MM.1S (cell line): ENCODE results near the gene NOXA1.

Experiments
- EZH2 ChIP-seq: fragments of 300-600 bp; sonication (generic); optimal IDR thresholded peaks from 2 replicates; pipeline ENCODE3; 2017; ENCODE audit warnings: low read depth, mild to moderate bottlenecking, antibody characterized with exemption, low read length, mixed read lengths
- EZH2phosphoT487 ChIP-seq: fragments of 300-600 bp; sonication (generic); IDR thresholded peaks from 2 replicates; pipeline ENCODE4 v1.6.1; 2018; ENCODE audit warnings: antibody characterized with exemption, low read length
- TF ChIP-seq, protein P1 (sequence below): fragments of 300-600 bp; sonication (generic); IDR thresholded peaks from 2 replicates; pipeline ENCODE4 v1.5.1; 2016; ENCODE audit warnings: antibody characterized with exemption, low read length, mixed read lengths

- TF ChIP-seq, protein P1, sequence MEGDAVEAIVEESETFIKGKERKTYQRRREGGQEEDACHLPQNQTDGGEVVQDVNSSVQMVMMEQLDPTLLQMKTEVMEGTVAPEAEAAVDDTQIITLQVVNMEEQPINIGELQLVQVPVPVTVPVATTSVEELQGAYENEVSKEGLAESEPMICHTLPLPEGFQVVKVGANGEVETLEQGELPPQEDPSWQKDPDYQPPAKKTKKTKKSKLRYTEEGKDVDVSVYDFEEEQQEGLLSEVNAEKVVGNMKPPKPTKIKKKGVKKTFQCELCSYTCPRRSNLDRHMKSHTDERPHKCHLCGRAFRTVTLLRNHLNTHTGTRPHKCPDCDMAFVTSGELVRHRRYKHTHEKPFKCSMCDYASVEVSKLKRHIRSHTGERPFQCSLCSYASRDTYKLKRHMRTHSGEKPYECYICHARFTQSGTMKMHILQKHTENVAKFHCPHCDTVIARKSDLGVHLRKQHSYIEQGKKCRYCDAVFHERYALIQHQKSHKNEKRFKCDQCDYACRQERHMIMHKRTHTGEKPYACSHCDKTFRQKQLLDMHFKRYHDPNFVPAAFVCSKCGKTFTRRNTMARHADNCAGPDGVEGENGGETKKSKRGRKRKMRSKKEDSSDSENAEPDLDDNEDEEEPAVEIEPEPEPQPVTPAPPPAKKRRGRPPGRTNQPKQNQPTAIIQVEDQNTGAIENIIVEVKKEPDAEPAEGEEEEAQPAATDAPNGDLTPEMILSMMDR: no peak
- no peak for TF ChIP-seq EZH2phosphoT487
- TF ChIP-seq EZH2: no peak
Measured at GRCh38 chr9:137476856-137477255, 53.7 kb downstream of the NOXA1 start.
